SW 1271 (cell line): Measurements from ENCODE around the gene UGT2B7.
A peak's percentile ranks its signal among the peaks of the same experiment; 100 is the strongest.
"Not testable (repeated sequence)": the region's sequence is repeated elsewhere in the genome, so short reads cannot be mapped to it uniquely, and the experiment has no call there.

Source experiments
- DNase-seq, 2 experiments: peaks; one replicate each; lab custom pipeline; 2025; lab: John Stamatoyannopoulos, UW

Gene UGT2B7

GRCh38 chr4:69096111-69096656, at the start of gene UGT2B7:
Gene UGT2B7 (plus strand): TSS chr4:69096474. CDS start chr4:69096521, 47 bp downstream.
- DNase-seq, result no peak

GRCh38 chr4:69049860-69050259, 46.4 kb upstream of the UGT2B7 start:
- no peak for DNase-seq

- not testable (repeated sequence) for DNase-seq
Observed at GRCh38 chr4:69050853-69051575, 45.3 kb upstream of the UGT2B7 start.

GRCh38 chr4:69051576-69051943, 44.7 kb upstream of the UGT2B7 start:
- no peak for DNase-seq

- DNase-seq, result not testable (repeated sequence)
Observed at GRCh38 chr4:69053309-69053885, 42.9 kb upstream of the UGT2B7 start.

GRCh38 chr4:69054033-69054432, 42.2 kb upstream of the UGT2B7 start:
- DNase-seq, result not testable (repeated sequence)

- peak in 1 of 2 experiments; percentile 63 for DNase-seq
Observed at GRCh38 chr4:69054578-69055200, 41.6 kb upstream of the UGT2B7 start.

GRCh38 chr4:69056150-69056549, 40.1 kb upstream of the UGT2B7 start:
- DNase-seq, result no peak

GRCh38 chr4:69056921-69057550, 39.2 kb upstream of the UGT2B7 start:
- no peak for DNase-seq

- DNase-seq, result no peak
Observed at GRCh38 chr4:69057620-69058409, 38.5 kb upstream of the UGT2B7 start.

GRCh38 chr4:69058410-69059059, 37.7 kb upstream of the UGT2B7 start:
- DNase-seq, result no peak

- no peak for DNase-seq
Observed at GRCh38 chr4:69060651-69061308, 35.5 kb upstream of the UGT2B7 start.

- no peak for DNase-seq
Observed at GRCh38 chr4:69064391-69064790, 31.9 kb upstream of the UGT2B7 start.

GRCh38 chr4:69066945-69067344, 29.3 kb upstream of the UGT2B7 start:
- no peak for DNase-seq

- no peak for DNase-seq
Observed at GRCh38 chr4:69069085-69069484, 27.2 kb upstream of the UGT2B7 start.

GRCh38 chr4:69070590-69070989, 25.7 kb upstream of the UGT2B7 start:
- no peak for DNase-seq

GRCh38 chr4:69071286-69071685, 25.0 kb upstream of the UGT2B7 start:
- DNase-seq, result no peak

- no peak for DNase-seq
Observed at GRCh38 chr4:69073375-69073774, 22.9 kb upstream of the UGT2B7 start.

- DNase-seq, result no peak
Observed at GRCh38 chr4:69075061-69075792, 21.0 kb upstream of the UGT2B7 start.

GRCh38 chr4:69078852-69079251, 17.4 kb upstream of the UGT2B7 start:
- DNase-seq, result no peak
